Adipose tissue (tissue), 3 donors: ENCODE measurements around the gene SLC46A3. TPM values are rescaled to one million over a fixed set of nuclear protein-coding genes. Genes with fewer than 3 reads are reported as not detected.

Experiments
- H3K27ac ChIP-seq: one replicate; pipeline ENCODE4 v1.5.1; 2013; ENCODE audit warnings: low read depth, low read length
- WGBS, 3 donors: extraction: QIAGEN DNeasy Blood & Tissue Kit; methylation state at CpG; one replicate each; pipeline ENCODE4 v1.1.7; 2013; 5-methylcytosine and 5-hydroxymethylcytosine counted together
- polyA plus RNA-seq, 3 donors: library from polyadenylated mRNA; stranded (reverse); fragments of 200-250 nt; gene quantifications; one replicate each; pipeline ENCODE4 v1.2.3, GENCODE V29; 2013
- donor health status: healthy with polysubstance abuse.
- donor health status: Bipolar disorder and iron deficiency.
- donor health status: healthy.

Gene SLC46A3
- polyA plus RNA-seq, 3 donors, result 3.0 to 7.9 (median 4.4) TPM

DNA sequence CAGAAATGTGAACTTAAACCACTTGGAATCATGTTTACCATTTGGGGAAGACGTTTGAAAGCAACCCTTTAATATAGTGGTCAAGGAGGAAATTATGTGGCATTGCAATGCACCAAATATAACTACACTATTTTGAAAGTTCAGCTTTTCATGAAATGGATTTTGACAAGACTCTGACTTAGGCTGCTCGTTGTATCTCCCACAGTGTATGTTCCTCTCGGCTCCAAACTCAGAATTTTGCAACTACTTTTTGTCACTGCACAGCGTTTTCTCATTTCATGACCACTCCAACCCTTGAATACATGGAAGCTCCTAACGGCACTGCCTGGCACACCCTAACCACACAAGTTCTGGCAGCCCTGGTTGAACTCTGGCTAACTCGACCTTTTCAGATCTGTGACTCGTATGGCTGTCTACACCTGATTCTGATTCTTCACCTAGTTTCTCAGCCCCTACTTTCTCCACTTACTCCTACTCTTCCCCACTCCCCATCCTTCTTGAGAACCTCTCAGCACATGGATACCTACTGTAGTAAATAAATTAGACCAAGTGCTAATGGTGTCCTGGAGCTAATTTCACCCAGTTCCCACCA is 66.9 kb downstream of the SLC46A3 start:
- WGBS, 3 donors, result 56 to 81% (median 67%) methylated on average over 7 of the region's 7 CpGs
- H3K27ac ChIP-seq, result no peak overlapping the region

DNA sequence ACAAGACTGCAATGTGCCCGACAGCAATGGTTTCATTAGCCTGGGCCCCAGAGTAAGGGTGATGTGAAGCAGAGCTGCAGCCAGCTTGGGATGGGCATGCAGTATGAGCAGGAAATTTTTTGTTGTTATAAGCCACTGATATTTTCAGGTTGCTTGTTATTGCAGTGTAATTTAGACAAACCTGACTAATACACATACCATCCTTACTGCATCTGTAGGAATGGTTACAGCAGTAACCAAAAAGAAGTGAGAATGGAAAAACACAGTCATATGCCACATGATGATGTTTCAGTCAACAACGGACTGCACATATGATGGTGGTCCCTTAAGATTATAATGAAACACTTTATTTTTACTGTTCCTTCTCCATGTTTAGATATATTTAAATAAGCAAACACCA is 68.5 kb downstream of the SLC46A3 start:
- 94 to 96% (median 94%) methylated on average over 2 of the region's 2 CpGs for WGBS, 3 donors
- H3K27ac ChIP-seq, result no peak overlapping the region

Other genes starting within 250 kb of the SLC46A3 start
- gene FLT1, start 223.8 kb downstream of the SLC46A3 start, polyA plus RNA-seq, result 10 to 100 TPM in 1 of 3 donors, 1 to 10 TPM in 2; 6.3 to 31.8 (median 6.6) TPM
- 10 to 100 TPM; 28.1 to 96.7 (median 85.3) TPM for gene POMP, start 59.8 kb downstream of the SLC46A3 start, polyA plus RNA-seq
- 1 to 10 TPM in 1 of 3 donors, under 1 TPM in 1, not detected in 1; 0.03 to 7.4 TPM for gene MTUS2, start 101.4 kb upstream of the SLC46A3 start, polyA plus RNA-seq